Type B pancreatic cell (in vitro differentiated cells): ENCODE results near the gene DYRK3. TPM values are rescaled to one million over a fixed set of nuclear protein-coding genes. Genes with fewer than 3 reads are reported as not detected.

Experiments
- DNase-seq: peaks from one replicate; pipeline ENCODE4 v3.0.0; 2021; ENCODE audit warnings: mixed read lengths; ENCODE audit not compliant: unreplicated experiment; ENCODE audit errors: extremely low spot score
- H3K27ac Mint-ChIP-seq: 2 replicates; pipeline ENCODE4 v1.8.0; 2021; ENCODE audit warnings: mild to moderate bottlenecking, mixed read lengths
- H3K27me3 Mint-ChIP-seq: 2 replicates; pipeline ENCODE4 v1.8.0; 2021; ENCODE audit warnings: mixed read lengths
- H3K36me3 Mint-ChIP-seq: 2 replicates; pipeline ENCODE4 v1.8.0; 2021; ENCODE audit warnings: mixed read lengths
- H3K4me1 Mint-ChIP-seq: one replicate; pipeline ENCODE4 v1.8.0; 2021; ENCODE audit warnings: mixed read lengths; ENCODE audit not compliant: unreplicated experiment
- H3K4me3 Mint-ChIP-seq: 2 replicates; pipeline ENCODE4 v1.8.0; 2021; ENCODE audit warnings: mild to moderate bottlenecking, mixed read lengths
- H3K9me3 Mint-ChIP-seq: 2 replicates; pipeline ENCODE4 v1.8.0; 2021; ENCODE audit warnings: mixed read lengths
- total RNA-seq: library from RNA; stranded (reverse); gene quantifications from 2 replicates; pipeline ENCODE4 v1.2.1, GENCODE V29; 2021; ENCODE audit warnings: low replicate concordance
- TF ChIP-seq, protein P1 (sequence below): fragments of 200-600 bp; sonication (generic); conservative IDR thresholded peaks from 2 replicates; pipeline ENCODE4 v1.5.0; 2021; ENCODE audit warnings: antibody characterized with exemption, mild to moderate bottlenecking

Gene DYRK3
- total RNA-seq, 1 donor from 2014 or later = 7.2 TPM

DNA sequence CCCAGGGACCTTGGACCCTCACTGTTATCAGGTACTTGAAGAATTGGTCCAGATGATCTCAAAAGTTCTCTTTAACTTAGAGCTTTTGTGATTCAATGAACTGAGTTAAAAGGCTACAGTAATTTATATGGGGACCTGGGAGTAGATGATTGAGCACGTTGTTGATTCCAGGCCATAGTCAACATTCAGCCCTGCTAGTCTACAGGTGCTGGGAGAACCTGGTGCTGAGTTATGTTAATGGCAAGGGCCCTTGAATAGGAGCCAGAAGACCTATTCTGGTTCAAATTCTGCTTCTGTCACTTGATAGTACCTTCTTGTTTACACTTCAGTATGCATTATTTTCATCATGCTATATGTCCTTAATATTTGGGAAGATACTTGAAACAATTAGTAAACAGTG is 11.2 kb downstream of the DYRK3 start:
- peaks cover 6% of the 10 kb centered on the region for H3K36me3 Mint-ChIP-seq
- H3K4me1 Mint-ChIP-seq = no peaks in the 10 kb centered on the region
- no peaks in the 10 kb centered on the region for H3K9me3 Mint-ChIP-seq
- TF ChIP-seq, protein P1, sequence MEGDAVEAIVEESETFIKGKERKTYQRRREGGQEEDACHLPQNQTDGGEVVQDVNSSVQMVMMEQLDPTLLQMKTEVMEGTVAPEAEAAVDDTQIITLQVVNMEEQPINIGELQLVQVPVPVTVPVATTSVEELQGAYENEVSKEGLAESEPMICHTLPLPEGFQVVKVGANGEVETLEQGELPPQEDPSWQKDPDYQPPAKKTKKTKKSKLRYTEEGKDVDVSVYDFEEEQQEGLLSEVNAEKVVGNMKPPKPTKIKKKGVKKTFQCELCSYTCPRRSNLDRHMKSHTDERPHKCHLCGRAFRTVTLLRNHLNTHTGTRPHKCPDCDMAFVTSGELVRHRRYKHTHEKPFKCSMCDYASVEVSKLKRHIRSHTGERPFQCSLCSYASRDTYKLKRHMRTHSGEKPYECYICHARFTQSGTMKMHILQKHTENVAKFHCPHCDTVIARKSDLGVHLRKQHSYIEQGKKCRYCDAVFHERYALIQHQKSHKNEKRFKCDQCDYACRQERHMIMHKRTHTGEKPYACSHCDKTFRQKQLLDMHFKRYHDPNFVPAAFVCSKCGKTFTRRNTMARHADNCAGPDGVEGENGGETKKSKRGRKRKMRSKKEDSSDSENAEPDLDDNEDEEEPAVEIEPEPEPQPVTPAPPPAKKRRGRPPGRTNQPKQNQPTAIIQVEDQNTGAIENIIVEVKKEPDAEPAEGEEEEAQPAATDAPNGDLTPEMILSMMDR = no peak
- H3K27ac Mint-ChIP-seq = no peak overlapping the region
- no peak overlapping the region for H3K4me3 Mint-ChIP-seq
- no peak for DNase-seq
- H3K27me3 Mint-ChIP-seq = no peaks in the 10 kb centered on the region

DNA sequence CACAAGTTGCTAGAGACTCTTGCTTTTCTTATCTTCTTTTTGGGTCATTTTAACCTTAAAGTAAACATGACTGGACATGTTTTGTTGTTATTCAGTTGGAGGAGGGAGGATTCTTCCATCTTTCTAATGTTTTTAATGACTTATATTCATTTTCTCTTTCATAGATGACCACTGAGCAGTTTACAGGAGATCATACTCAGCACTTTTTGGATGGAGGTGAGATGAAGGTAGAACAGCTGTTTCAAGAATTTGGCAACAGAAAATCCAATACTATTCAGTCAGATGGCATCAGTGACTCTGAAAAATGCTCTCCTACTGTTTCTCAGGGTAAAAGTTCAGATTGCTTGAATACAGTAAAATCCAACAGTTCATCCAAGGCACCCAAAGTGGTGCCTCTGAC is 11.9 kb downstream of the DYRK3 start:
- Mint-ChIP-seq H3K4me1 (no peaks in the 10 kb centered on the region), H3K27me3 (no peaks in the 10 kb centered on the region), H3K36me3 (peaks cover 6% of the 10 kb centered on the region), H3K9me3 (no peaks in the 10 kb centered on the region), H3K27ac (no peak overlapping the region), H3K4me3 (no peak overlapping the region)
- no peak for DNase-seq
- TF ChIP-seq, protein P1 = no peak

DNA sequence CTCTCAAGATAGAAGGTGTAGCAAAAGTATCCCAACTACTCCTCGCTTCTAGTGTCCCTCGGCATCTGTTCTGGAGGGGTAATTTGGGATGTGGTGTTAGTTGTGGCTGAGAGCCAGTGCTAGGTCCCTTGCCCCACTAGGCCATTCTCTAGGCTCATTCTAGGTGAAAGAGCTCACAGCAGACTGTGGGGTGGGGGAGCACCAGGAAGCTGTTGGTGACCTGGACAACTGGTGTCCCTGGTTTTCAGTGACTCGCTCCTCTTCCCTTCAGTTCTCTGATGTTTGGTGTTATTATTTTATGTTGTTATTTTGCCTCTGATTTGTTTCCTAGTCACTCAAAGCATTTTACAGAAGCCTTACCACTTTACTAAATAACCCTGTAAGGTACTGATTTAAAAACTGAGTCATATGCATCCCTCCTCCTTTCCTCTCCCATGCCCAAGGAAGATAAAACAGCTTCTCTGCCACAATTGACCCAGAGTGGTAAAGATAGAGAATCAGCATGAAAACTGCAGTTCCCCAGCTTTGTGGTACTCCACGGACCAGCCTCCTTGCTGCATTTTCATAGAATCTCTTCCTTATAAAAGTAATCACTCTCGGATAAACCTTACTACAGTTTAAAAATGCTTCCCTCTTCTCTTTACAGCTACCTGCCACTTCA is 14.1 kb downstream of the DYRK3 start:
- no peak overlapping the region for H3K27ac Mint-ChIP-seq
- TF ChIP-seq, protein P1 = no peak
- no peaks in the 10 kb centered on the region for H3K9me3 Mint-ChIP-seq
- no peaks in the 10 kb centered on the region for H3K4me1 Mint-ChIP-seq
- peaks cover 6% of the 10 kb centered on the region for H3K36me3 Mint-ChIP-seq
- no peak for DNase-seq
- no peaks in the 10 kb centered on the region for H3K27me3 Mint-ChIP-seq
- H3K4me3 Mint-ChIP-seq = no peak overlapping the region

DNA sequence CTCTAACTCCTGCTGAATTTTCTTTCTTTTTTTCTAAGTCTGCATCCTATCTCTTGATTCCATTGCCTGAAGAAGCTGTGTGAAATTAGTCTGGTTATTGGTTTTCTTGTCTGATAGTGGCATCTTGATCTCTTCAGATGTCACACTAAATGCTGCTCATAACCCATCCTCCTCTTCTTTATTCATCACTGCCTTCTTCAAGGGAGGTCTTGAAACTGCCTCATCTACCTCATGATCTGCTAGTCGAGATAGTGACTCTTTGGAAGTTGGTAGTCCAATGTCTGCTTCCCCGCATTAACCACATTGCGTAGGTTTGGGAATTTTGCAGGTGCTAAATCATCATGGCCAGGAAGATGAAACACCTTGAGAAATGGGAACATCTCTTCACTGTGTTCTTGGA is 15.7 kb downstream of the DYRK3 start:
- Mint-ChIP-seq H3K36me3 (peaks cover 6% of the 10 kb centered on the region), H3K4me1 (no peaks in the 10 kb centered on the region), H3K27me3 (no peaks in the 10 kb centered on the region), H3K4me3 (no peak overlapping the region), H3K9me3 (no peaks in the 10 kb centered on the region), H3K27ac (no peak overlapping the region)
- DNase-seq = no peak
- TF ChIP-seq, protein P1 = no peak

DNA sequence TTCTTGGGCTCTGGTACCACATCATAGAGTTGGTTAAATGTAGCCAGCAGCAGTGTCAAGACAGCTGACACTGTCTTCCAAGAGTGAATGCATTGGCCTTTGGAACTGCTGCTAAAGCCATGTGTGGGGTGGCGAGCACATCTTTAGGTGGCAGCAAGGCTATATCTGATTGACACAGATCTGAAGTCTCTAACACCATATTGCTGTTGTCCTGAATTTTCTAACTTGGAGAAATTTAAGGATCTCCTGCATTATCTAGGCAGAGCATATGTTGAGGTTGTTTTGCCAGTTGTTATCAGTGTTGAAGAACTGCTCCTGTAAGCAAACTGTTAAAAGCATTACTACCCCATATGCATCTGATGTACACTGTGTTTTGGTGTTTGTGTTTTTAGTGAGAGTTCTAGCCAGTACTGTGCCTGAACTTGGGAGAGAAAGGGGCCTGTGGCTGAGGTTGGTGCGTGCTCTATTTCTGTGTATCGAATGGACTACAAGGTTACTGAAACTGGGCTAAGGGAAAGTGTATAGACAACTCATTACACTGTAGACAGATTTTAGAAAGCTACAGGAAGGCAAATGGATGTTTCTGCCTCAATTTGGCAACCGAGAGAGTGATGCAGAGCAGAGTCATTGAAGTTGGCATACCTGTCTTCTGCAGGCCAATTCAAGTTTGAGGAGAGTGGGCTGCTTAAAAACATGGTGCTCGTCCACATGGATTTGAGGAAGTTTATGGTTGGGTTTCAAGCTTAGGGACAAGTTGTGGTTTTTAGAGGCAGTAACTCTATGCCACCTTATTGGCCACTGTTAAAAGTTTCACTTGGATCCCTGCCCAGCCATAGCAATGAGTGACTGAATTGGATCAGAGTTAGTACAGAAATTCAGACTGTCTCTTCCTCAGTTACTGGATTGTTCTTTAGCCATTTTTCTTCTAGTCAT is 16.9 kb downstream of the DYRK3 start:
- no peaks in the 10 kb centered on the region for H3K4me1 Mint-ChIP-seq
- no peak overlapping the region for H3K4me3 Mint-ChIP-seq
- peaks cover 5% of the 10 kb centered on the region for H3K27me3 Mint-ChIP-seq
- peaks cover under 1% of the 10 kb centered on the region for H3K36me3 Mint-ChIP-seq
- H3K9me3 Mint-ChIP-seq = no peaks in the 10 kb centered on the region
- TF ChIP-seq, protein P1 = no peak
- no peak overlapping the region for H3K27ac Mint-ChIP-seq
- no peak for DNase-seq
